GM18505 (cell line): ENCODE data around the gene PYDC2.

Experiments used
- ATAC-seq: cut with Tn5 transposase; IDR thresholded peaks from one replicate; pipeline ENCODE4 v1.9.1; 2021; ENCODE audit not compliant: unreplicated experiment
- POLR2A ChIP-seq: IDR thresholded peaks from 4 replicates; pipeline ENCODE4 v1.6.1; 2011; ENCODE audit warnings: borderline replicate concordance; ENCODE audit not compliant: insufficient read depth, insufficient read length; ENCODE audit errors: extremely low read depth

The PYDC2 gene

GRCh38 chr3:191461113-191461595 is at the start of gene PYDC2:
Gene PYDC2 (plus strand): TSS chr3:191461163. CDS start chr3:191461163, 0 bp downstream.
- ATAC-seq = no peak
- no peak for TF ChIP-seq POLR2A

GRCh38 chr3:191412759-191413158 is 48.2 kb upstream of the PYDC2 start:
- no peak for ATAC-seq
- TF ChIP-seq POLR2A = no peak

GRCh38 chr3:191414286-191414685 is 46.7 kb upstream of the PYDC2 start:
- no peak for ATAC-seq
- TF ChIP-seq POLR2A = no peak

GRCh38 chr3:191414732-191415131 is 46.2 kb upstream of the PYDC2 start:
- no peak for TF ChIP-seq POLR2A
- ATAC-seq = no peak

- no peak for TF ChIP-seq POLR2A
- no peak for ATAC-seq
Observed at GRCh38 chr3:191415566-191415965, 45.4 kb upstream of the PYDC2 start.

- no peak for TF ChIP-seq POLR2A
- no peak for ATAC-seq
Observed at GRCh38 chr3:191417457-191417729, 43.6 kb upstream of the PYDC2 start.

- no peak for TF ChIP-seq POLR2A
- ATAC-seq = no peak
Observed at GRCh38 chr3:191420771-191421170, 40.2 kb upstream of the PYDC2 start.

- TF ChIP-seq POLR2A = no peak
- no peak for ATAC-seq
Observed at GRCh38 chr3:191424881-191425280, 36.1 kb upstream of the PYDC2 start.

GRCh38 chr3:191425322-191425734 is 35.6 kb upstream of the PYDC2 start:
- TF ChIP-seq POLR2A = no peak
- no peak for ATAC-seq

GRCh38 chr3:191426311-191426710 is 34.7 kb upstream of the PYDC2 start:
- ATAC-seq = no peak
- no peak for TF ChIP-seq POLR2A

GRCh38 chr3:191428177-191428576 is 32.8 kb upstream of the PYDC2 start:
- TF ChIP-seq POLR2A = no peak
- ATAC-seq = no peak

- TF ChIP-seq POLR2A = no peak
- ATAC-seq = no peak
Observed at GRCh38 chr3:191430103-191430502, 30.9 kb upstream of the PYDC2 start.

GRCh38 chr3:191431160-191431822 is 29.7 kb upstream of the PYDC2 start:
- TF ChIP-seq POLR2A = no peak
- no peak for ATAC-seq

GRCh38 chr3:191432162-191432561 is 28.8 kb upstream of the PYDC2 start:
- no peak for TF ChIP-seq POLR2A
- ATAC-seq = no peak

GRCh38 chr3:191434024-191434423 is 26.9 kb upstream of the PYDC2 start:
- no peak for ATAC-seq
- no peak for TF ChIP-seq POLR2A
